SK-N-MC (cell line): Measurements from ENCODE around the gene DPP10.

Experiments used
- DNase-seq: peaks from one replicate; pipeline ENCODE4 v3.0.0-alpha.2; 2011; ENCODE audit warnings: low read depth, low spot score
- H3K27ac ChIP-seq: fragments of 200-600 bp; sonication (generic); 2 replicates; pipeline ENCODE4 v1.5.1; 2016; ENCODE audit warnings: mixed run types
- H3K36me3 ChIP-seq: fragments of 200-600 bp; sonication (generic); 2 replicates; pipeline ENCODE4 v1.6.1; 2017; ENCODE audit warnings: antibody characterized with exemption, low read length, mixed read lengths; ENCODE audit not compliant: insufficient read depth
- H3K4me3 ChIP-seq: fragments of 200-600 bp; sonication (generic); 2 replicates; pipeline ENCODE4 v1.5.1; 2016
- H3K9ac ChIP-seq: fragments of 200-600 bp; sonication (generic); 2 replicates; pipeline ENCODE4 v1.8.0; 2017; ENCODE audit warnings: mixed run types, mixed read lengths; ENCODE audit not compliant: insufficient read length
- H3K9me3 ChIP-seq: fragments of 200-600 bp; sonication (generic); 2 replicates; pipeline ENCODE4 v1.6.1; 2017; ENCODE audit warnings: low read depth, mild to moderate bottlenecking, antibody characterized with exemption, low read length, moderate library complexity, mixed read lengths
- EZH2 ChIP-seq: fragments of 200-600 bp; sonication (generic); IDR thresholded peaks from one replicate; pipeline ENCODE4 v1.6.1; 2017; ENCODE audit warnings: antibody characterized with exemption
- FOXP2 ChIP-seq: optimal IDR thresholded peaks from 2 replicates; pipeline ENCODE3; 2011; ENCODE audit warnings: mild to moderate bottlenecking, moderate library complexity; ENCODE audit not compliant: insufficient read depth; ENCODE audit errors: extremely low read length, control extremely low read depth
- POLR2AphosphoS5 ChIP-seq: IDR thresholded peaks from 2 replicates; pipeline ENCODE4 v1.6.1; 2012; ENCODE audit warnings: mild to moderate bottlenecking, low read depth, low read length, borderline replicate concordance

The DPP10 gene

GRCh38 chr2:115443539-115444185 lies 1001.2 kb downstream of the DPP10 start:
- no peaks in the 10 kb centered on the region for H3K9me3 ChIP-seq
- H3K4me3 ChIP-seq: no peak overlapping the region
- H3K9ac ChIP-seq: no peak overlapping the region
- H3K36me3 ChIP-seq: no peaks in the 10 kb centered on the region
- DNase-seq: no peak
- no peak overlapping the region for H3K27ac ChIP-seq
- TF ChIP-seq EZH2 (no peak), POLR2AphosphoS5 (no peak), FOXP2 (no peak)

DNA sequence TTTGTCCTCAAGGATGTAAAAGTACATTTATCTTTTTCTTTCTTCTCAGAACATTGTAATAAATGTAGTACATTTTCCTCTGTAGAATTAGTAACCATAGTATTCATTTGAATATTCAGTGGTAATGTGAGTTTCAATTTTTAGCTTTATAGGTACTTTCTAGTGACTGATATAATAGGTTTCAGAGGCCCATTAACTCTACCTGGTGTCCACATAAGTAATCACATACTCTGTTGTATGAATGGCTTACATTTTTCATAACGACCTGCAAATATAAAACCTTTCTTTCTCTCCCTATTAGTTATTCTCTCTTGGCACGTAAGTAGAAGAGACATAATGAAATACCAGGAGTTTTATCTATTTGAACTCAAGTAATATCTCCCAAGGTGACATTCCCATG lies 1017.6 kb downstream of the DPP10 start:
- H3K27ac ChIP-seq: no peak overlapping the region
- TF ChIP-seq POLR2AphosphoS5 (no peak), FOXP2 (no peak), EZH2 (no peak)
- H3K9ac ChIP-seq: no peak overlapping the region
- no peaks in the 10 kb centered on the region for H3K36me3 ChIP-seq
- DNase-seq: no peak
- no peaks in the 10 kb centered on the region for H3K9me3 ChIP-seq
- no peak overlapping the region for H3K4me3 ChIP-seq

DNA sequence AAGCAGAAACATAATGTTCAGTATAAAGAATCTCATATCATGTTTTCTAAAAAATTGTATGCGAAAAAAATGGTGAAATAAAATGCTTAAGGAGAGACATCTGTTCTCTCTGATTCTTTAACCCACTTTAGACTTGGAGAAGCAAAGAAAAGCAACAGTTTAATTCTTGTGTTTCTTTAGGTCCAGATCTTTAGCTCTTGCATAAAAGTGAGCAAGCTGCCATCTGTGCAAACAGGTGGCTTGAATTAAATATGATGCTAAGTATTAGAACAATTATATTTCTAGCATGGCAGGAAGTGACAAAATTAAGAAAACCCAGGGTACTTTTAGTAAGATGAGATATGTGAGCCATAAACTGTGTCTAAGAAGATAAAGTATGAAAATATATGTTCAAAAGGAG lies 1038.3 kb downstream of the DPP10 start:
- H3K9ac ChIP-seq: no peak overlapping the region
- no peak for TF ChIP-seq EZH2
- no peak for TF ChIP-seq POLR2AphosphoS5
- TF ChIP-seq FOXP2: no peak
- H3K9me3 ChIP-seq: no peaks in the 10 kb centered on the region
- H3K36me3 ChIP-seq: no peaks in the 10 kb centered on the region
- no peak for DNase-seq
- no peak overlapping the region for H3K27ac ChIP-seq
- no peak overlapping the region for H3K4me3 ChIP-seq

DNA sequence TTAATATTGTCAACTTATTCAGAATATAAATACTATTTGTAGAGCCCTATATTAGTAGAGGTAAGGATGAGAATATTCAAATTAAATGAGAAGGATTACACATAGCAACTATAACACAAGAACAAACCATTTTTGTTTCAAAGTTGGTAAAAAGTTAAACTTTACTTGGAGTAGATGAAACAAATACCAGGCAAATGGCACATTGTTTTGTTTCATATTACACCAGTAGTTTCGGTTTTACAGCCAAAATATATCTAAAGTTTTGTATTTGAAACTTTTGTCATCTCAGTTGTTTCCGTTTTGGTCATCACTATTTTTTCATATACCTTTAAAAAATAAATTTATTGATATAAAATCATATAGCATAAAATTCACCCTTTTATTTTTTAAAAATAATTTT lies 1039.4 kb downstream of the DPP10 start:
- Histone ChIP-seq H3K9me3 (no peaks in the 10 kb centered on the region), H3K27ac (no peak overlapping the region)

GRCh38 chr2:115483666-115484065 lies 1041.2 kb downstream of the DPP10 start:
- no peak overlapping the region for H3K9ac ChIP-seq
- no peak for DNase-seq

More for the DNA sequence above, 1039.4 kb downstream of the DPP10 start:
- Histone ChIP-seq H3K36me3 (no peaks in the 10 kb centered on the region), H3K9ac (no peak overlapping the region), H3K4me3 (no peak overlapping the region)
- TF ChIP-seq EZH2 (no peak), FOXP2 (no peak), POLR2AphosphoS5 (no peak)
- DNase-seq: no peak

GRCh38 chr2:115484486-115484885 lies 1042.0 kb downstream of the DPP10 start:
- Histone ChIP-seq H3K9me3 (no peaks in the 10 kb centered on the region), H3K4me3 (no peak overlapping the region), H3K36me3 (no peaks in the 10 kb centered on the region), H3K27ac (no peak overlapping the region), H3K9ac (no peak overlapping the region)
- TF ChIP-seq EZH2 (no peak), FOXP2 (no peak), POLR2AphosphoS5 (no peak)
- DNase-seq: no peak

More at GRCh38 chr2:115483666-115484065, 1041.2 kb downstream of the DPP10 start:
- TF ChIP-seq FOXP2: no peak
- no peak for TF ChIP-seq POLR2AphosphoS5
- TF ChIP-seq EZH2: no peak
- H3K36me3 ChIP-seq: no peaks in the 10 kb centered on the region
- H3K4me3 ChIP-seq: no peak overlapping the region
- no peak overlapping the region for H3K27ac ChIP-seq
- no peaks in the 10 kb centered on the region for H3K9me3 ChIP-seq

DNA sequence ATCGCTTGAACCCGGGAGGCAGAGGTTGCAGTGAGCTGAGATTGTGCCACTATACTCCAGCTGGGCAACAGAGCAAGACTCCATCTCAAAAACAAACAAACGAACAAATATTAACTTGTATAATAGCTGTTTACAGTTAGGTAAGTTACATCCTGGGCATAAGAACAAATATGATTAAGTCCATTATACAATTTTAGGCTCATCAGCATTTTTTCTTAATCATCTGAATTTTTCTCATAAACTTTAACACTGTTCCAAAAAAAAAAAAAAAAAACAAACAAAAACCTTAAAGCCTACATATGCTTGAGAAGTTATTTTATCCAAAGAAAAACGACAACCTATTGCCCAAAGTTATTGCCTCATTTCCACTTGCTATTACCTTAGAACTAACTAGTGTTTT lies 1042.5 kb downstream of the DPP10 start:
- no peak overlapping the region for H3K4me3 ChIP-seq
- no peak for DNase-seq
- H3K27ac ChIP-seq: no peak overlapping the region
- TF ChIP-seq EZH2 (no peak), FOXP2 (no peak), POLR2AphosphoS5 (no peak)
- no peaks in the 10 kb centered on the region for H3K9me3 ChIP-seq
- no peaks in the 10 kb centered on the region for H3K36me3 ChIP-seq
- no peak overlapping the region for H3K9ac ChIP-seq

- H3K36me3 ChIP-seq: no peaks in the 10 kb centered on the region
- DNase-seq: no peak
Observed at GRCh38 chr2:115491186-115491793, 1048.8 kb downstream of the DPP10 start.

More at GRCh38 chr2:115491186-115491793, 1048.8 kb downstream of the DPP10 start:
- H3K4me3 ChIP-seq: no peak overlapping the region
- H3K9ac ChIP-seq: no peak overlapping the region
- H3K9me3 ChIP-seq: no peaks in the 10 kb centered on the region
- no peak for TF ChIP-seq FOXP2
- no peak for TF ChIP-seq EZH2
- TF ChIP-seq POLR2AphosphoS5: no peak
- H3K27ac ChIP-seq: no peak overlapping the region
